ENCODE measurements around the gene WNT3A.

WNT3A gene

GRCh38 chr1:228031276-228031995 lies 24.6 kb downstream of the WNT3A start:
- DNase-seq (ENCODE audit: low read depth) = no peak

- no peak for DNase-seq (ENCODE audit: low read depth)
Measured at GRCh38 chr1:228032041-228032440, 25.2 kb downstream of the WNT3A start.

GRCh38 chr1:228033376-228033775 lies 26.6 kb downstream of the WNT3A start:
- DNase-seq (ENCODE audit: low read depth) = no peak

- DNase-seq (ENCODE audit: low read depth) = no peak
Measured at GRCh38 chr1:228034954-228035837, 28.4 kb downstream of the WNT3A start.

- no peak for DNase-seq (ENCODE audit: low read depth)
Measured at GRCh38 chr1:228035844-228036243, 29.0 kb downstream of the WNT3A start.

GRCh38 chr1:228036701-228037231 lies 30.0 kb downstream of the WNT3A start:
- no peak for DNase-seq (ENCODE audit: low read depth)

GRCh38 chr1:228037401-228038386 lies 30.9 kb downstream of the WNT3A start:
- DNase-seq (ENCODE audit: low read depth) = peak; percentile 24

- no peak for DNase-seq (ENCODE audit: low read depth)
Measured at GRCh38 chr1:228038387-228039005, 31.7 kb downstream of the WNT3A start.

- DNase-seq (ENCODE audit: low read depth) = no peak
Measured at GRCh38 chr1:228039006-228039903, 32.5 kb downstream of the WNT3A start.

- no peak for DNase-seq (ENCODE audit: low read depth)
Measured at GRCh38 chr1:228039986-228040385, 33.2 kb downstream of the WNT3A start.

- DNase-seq (ENCODE audit: low read depth) = no peak
Measured at GRCh38 chr1:228041316-228041715, 34.5 kb downstream of the WNT3A start.

GRCh38 chr1:228042508-228042907 lies 35.7 kb downstream of the WNT3A start:
- no peak for DNase-seq (ENCODE audit: low read depth)

- no peak for DNase-seq (ENCODE audit: low read depth)
Measured at GRCh38 chr1:228043281-228043848, 36.6 kb downstream of the WNT3A start.

- no peak for DNase-seq (ENCODE audit: low read depth)
Measured at GRCh38 chr1:228044961-228045360, 38.2 kb downstream of the WNT3A start.

- no peak for DNase-seq (ENCODE audit: low read depth)
Measured at GRCh38 chr1:228045405-228045804, 38.6 kb downstream of the WNT3A start.

GRCh38 chr1:228045871-228046270 lies 39.1 kb downstream of the WNT3A start:
- no peak for DNase-seq (ENCODE audit: low read depth)

GRCh38 chr1:228046421-228047182 lies 39.8 kb downstream of the WNT3A start:
- no peak for DNase-seq (ENCODE audit: low read depth)

GRCh38 chr1:228047183-228047466 lies 40.3 kb downstream of the WNT3A start:
- no peak for DNase-seq (ENCODE audit: low read depth)

- DNase-seq (ENCODE audit: low read depth) = no peak
Measured at GRCh38 chr1:228048120-228048519, 41.3 kb downstream of the WNT3A start.
